Activated T-helper 1 cell treated with anti-CD3 and anti-CD28 coated beads, Interleukin-12 subunit alpha, Interleukin-12 subunit beta, Interleukin-2, Interleukin-4 antibody, amounts not matched to agents 30 ng/mL and 10 ng/mL and 1 ng/mL, durations not matched to agents 14 hours and 24 hours and 36 hours (primary cell): ENCODE data around the gene BIRC5. TPM values are rescaled to one million over a fixed set of nuclear protein-coding genes. Genes with fewer than 3 reads are reported as not detected.
A peak's percentile ranks its signal among the peaks of the same experiment; 100 is the strongest.

Experiments
- DNase-seq: peaks from one replicate; pipeline ENCODE4 v3.0.0; 2021; ENCODE audit warnings: low spot score
- H3K27ac Mint-ChIP-seq: one replicate; pipeline ENCODE4 v1.8.0; 2021; ENCODE audit warnings: mild to moderate bottlenecking, mixed read lengths
- H3K27me3 Mint-ChIP-seq: one replicate; pipeline ENCODE4 v1.8.0; 2022; ENCODE audit warnings: mild to moderate bottlenecking, moderate library complexity, mixed read lengths; ENCODE audit not compliant: insufficient read depth
- H3K36me3 Mint-ChIP-seq: one replicate; pipeline ENCODE4 v1.8.0; 2021; ENCODE audit warnings: low read depth, mixed read lengths
- H3K4me1 Mint-ChIP-seq: one replicate; pipeline ENCODE4 v1.8.0; 2021; ENCODE audit warnings: low read depth, mixed read lengths
- H3K4me3 Mint-ChIP-seq: one replicate; pipeline ENCODE4 v1.8.0; 2021; ENCODE audit warnings: mild to moderate bottlenecking, moderate library complexity, mixed read lengths
- H3K9me3 Mint-ChIP-seq: one replicate; pipeline ENCODE4 v1.8.0; 2021; ENCODE audit warnings: mixed read lengths
- intact Hi-C: fragments of 100-400 bp; cut with micrococcal nuclease; formaldehyde crosslinking; loops from one replicate; pipeline ENCODE4 v1.15.1; 2024
- total RNA-seq: library from RNA; stranded (reverse); gene quantifications from 2 replicates; pipeline ENCODE4 v1.2.3, GENCODE V29; 2022

Gene BIRC5
- total RNA-seq, 1 donor from 2014 or later = 39.6 TPM

- Mint-ChIP-seq H3K36me3 (no peaks in the 10 kb centered on the region), H3K27ac (peak overlapping the region; percentile 94), H3K4me3 (no peak overlapping the region), H3K9me3 (no peaks in the 10 kb centered on the region), H3K27me3 (no peaks in the 10 kb centered on the region), H3K4me1 (peaks cover 45% of the 10 kb centered on the region)
- DNase-seq = no peak
- intact Hi-C loops = no loop called here
These were observed 49.8 kb downstream of the BIRC5 start for GRCh38 chr17:78263736-78264340.

- Mint-ChIP-seq H3K27me3 (no peaks in the 10 kb centered on the region), H3K9me3 (no peaks in the 10 kb centered on the region), H3K27ac (peak overlapping the region; percentile 83), H3K36me3 (no peaks in the 10 kb centered on the region), H3K4me3 (peak overlapping the region; percentile 29), H3K4me1 (peaks cover 40% of the 10 kb centered on the region)
- intact Hi-C loops = no loop called here
- DNase-seq = no peak
These were observed 50.5 kb downstream of the BIRC5 start for GRCh38 chr17:78264590-78264989.

GRCh38 chr17:78265121-78265520 lies 51.1 kb downstream of the BIRC5 start:
- Mint-ChIP-seq H3K27me3 (no peaks in the 10 kb centered on the region), H3K9me3 (no peaks in the 10 kb centered on the region), H3K36me3 (no peaks in the 10 kb centered on the region), H3K4me1 (peaks cover 35% of the 10 kb centered on the region), H3K4me3 (no peak overlapping the region), H3K27ac (peak overlapping the region; percentile 29)
- no peak for DNase-seq
- intact Hi-C loops = no loop called here

DNA sequence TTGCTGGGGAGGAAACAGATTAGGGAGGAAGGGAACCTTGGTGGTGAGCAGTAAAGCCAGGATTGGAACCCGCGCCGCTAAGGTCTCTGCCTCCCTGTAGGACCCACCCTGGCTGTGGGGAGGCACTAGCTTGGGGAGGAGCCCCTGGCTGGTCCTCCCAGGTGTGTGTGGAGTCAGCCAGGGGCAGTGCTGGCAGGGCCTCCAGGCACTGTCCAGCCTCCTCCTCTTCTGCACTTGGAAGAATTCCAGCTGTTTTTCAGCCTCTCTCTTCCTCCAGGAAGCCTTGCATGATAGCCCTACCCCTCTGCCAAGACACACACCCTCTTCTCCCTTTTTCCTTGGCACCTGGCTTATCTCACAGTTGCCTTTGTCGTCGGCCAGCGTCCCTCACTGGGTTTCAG lies 52.2 kb downstream of the BIRC5 start:
- peaks cover 40% of the 10 kb centered on the region for H3K4me1 Mint-ChIP-seq

GRCh38 chr17:78266771-78267170 lies 52.7 kb downstream of the BIRC5 start:
- no peaks in the 10 kb centered on the region for H3K9me3 Mint-ChIP-seq
- H3K36me3 Mint-ChIP-seq = no peaks in the 10 kb centered on the region
- no peaks in the 10 kb centered on the region for H3K27me3 Mint-ChIP-seq
- intact Hi-C loops = no loop called here
- peaks cover 41% of the 10 kb centered on the region for H3K4me1 Mint-ChIP-seq
- H3K4me3 Mint-ChIP-seq = no peak overlapping the region
- peak overlapping the region; percentile 26 for H3K27ac Mint-ChIP-seq
- DNase-seq = no peak

More for the DNA sequence above, 52.2 kb downstream of the BIRC5 start:
- DNase-seq = no peak
- H3K4me3 Mint-ChIP-seq = no peak overlapping the region
- H3K9me3 Mint-ChIP-seq = no peaks in the 10 kb centered on the region
- no peaks in the 10 kb centered on the region for H3K27me3 Mint-ChIP-seq
- H3K27ac Mint-ChIP-seq = peak overlapping the region; percentile 61
- intact Hi-C loops = no loop called here
- H3K36me3 Mint-ChIP-seq = no peaks in the 10 kb centered on the region

- intact Hi-C loops = no loop called here
- no peaks in the 10 kb centered on the region for H3K36me3 Mint-ChIP-seq
- peaks cover 41% of the 10 kb centered on the region for H3K4me1 Mint-ChIP-seq
- peaks cover 3% of the 10 kb centered on the region for H3K27me3 Mint-ChIP-seq
- H3K9me3 Mint-ChIP-seq = no peaks in the 10 kb centered on the region
- H3K4me3 Mint-ChIP-seq = no peak overlapping the region
- H3K27ac Mint-ChIP-seq = no peak overlapping the region
- no peak for DNase-seq
These were observed 53.4 kb downstream of the BIRC5 start for GRCh38 chr17:78267253-78268073.

DNA sequence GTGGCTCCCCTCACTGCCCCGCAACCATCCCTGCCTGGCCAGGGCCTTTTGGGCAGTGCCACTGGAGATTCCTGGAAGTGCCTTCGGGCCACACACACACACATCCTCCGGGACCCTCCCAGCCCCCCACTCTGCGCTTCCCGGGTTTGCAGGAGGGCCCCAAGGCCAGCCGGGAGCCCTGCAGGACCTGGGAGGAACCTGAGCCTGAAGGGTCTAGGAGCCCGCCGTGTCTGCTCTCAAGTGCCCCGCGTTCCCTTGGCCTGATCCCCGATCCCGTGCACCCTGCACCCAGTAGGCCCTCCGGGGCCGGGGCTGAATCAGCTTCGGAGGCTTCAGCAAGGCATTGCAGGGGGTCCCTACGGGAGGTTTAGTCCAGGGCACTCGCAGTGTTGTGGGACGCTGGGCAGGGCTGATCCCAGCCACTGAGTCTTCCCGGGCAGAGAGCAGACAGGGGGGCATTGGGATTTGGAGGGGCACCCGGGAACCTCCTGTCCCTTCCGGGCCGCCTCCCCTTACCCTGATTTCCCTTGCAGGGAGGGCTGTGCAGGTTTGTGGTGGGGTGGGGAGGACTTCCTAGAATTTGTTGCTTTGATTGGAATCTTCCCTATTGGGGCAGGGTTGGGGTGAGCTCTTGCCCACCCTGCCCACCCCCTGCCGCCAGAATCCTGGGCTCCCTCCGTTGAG lies 54.3 kb downstream of the BIRC5 start:
- H3K27ac Mint-ChIP-seq = no peak overlapping the region
- H3K4me3 Mint-ChIP-seq = no peak overlapping the region
- intact Hi-C loops = no loop called here
- H3K27me3 Mint-ChIP-seq = peaks cover 3% of the 10 kb centered on the region
- H3K4me1 Mint-ChIP-seq = peaks cover 40% of the 10 kb centered on the region
- no peaks in the 10 kb centered on the region for H3K36me3 Mint-ChIP-seq
- DNase-seq = no peak
- no peaks in the 10 kb centered on the region for H3K9me3 Mint-ChIP-seq

DNA sequence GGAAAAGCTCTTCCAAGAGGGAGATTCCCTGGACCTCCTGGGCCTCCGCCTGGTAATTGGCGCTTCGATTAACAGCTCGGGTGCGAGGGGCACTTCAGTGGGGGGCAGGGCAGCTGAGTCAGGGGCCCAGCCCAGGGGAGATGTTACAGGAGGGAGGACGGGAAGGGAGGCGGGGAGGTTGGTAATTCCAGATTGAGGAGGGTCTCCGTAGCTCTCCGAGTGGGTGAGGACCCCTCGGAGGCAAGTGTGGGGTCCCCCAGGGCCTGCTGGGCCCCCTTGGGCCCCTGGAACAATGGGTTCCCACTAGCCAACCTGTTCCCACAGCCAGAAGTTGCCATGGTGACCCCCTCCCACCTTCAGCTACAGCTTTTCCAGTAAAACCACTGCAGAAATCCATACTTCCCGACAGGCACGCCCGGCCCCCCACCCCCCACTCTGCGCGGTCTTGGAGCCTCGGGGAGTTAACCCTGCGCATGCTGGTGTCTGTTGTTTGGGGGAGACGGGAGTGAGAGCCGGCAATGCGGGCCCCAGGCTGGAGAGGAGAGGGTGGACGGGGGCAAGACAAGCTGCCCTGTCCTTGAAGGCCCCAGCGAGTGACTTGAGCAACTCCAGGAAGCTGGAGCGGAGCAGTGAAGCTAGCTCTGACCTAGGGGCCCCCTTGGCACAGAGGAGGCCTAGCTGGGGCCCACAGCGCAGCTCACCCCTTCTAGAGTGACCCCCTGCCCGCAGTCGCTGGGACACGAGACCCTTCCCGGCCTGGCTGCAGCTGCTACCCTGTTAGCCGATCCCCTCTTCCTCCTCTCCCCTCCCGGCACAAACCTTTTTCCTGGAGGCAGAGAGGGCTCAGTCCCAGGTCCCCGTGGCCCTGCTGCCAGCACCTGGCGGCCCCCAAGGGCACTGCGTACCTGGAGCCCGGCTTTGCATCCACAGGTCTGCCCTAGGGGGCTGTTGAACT lies 55.2 kb downstream of the BIRC5 start:
- Mint-ChIP-seq H3K27ac (no peak overlapping the region), H3K4me1 (peaks cover 36% of the 10 kb centered on the region), H3K27me3 (peaks cover 3% of the 10 kb centered on the region), H3K9me3 (peaks cover 5% of the 10 kb centered on the region), H3K4me3 (no peak overlapping the region), H3K36me3 (peaks cover 3% of the 10 kb centered on the region)
- DNase-seq = no peak
- intact Hi-C loops = no loop called here

DNA sequence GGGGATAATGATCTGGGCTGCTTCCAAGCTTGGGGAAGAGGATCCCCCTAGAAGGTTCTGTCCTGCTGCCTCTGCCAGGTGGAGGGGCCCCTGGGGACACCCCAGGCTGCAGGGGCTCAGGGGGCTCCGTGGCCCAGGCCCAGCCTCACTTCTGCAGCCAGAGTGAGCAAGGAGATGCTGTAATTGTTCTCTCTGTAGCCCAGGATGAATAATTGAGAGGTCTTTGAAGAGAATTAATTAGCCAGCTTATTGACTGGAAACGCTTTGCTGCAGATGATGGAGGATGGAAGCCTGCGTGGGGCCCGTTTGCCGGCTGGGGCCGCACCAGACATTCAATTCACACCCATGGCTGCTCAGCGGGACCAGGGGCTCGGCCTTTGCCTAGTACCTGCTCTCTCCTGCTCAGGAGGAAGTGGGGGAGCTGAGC lies 55.9 kb downstream of the BIRC5 start:
- H3K9me3 Mint-ChIP-seq = peaks cover 5% of the 10 kb centered on the region
- peaks cover 30% of the 10 kb centered on the region for H3K4me1 Mint-ChIP-seq
- intact Hi-C loops = no loop called here
- no peak overlapping the region for H3K27ac Mint-ChIP-seq
- no peak for DNase-seq
- no peak overlapping the region for H3K4me3 Mint-ChIP-seq
- H3K27me3 Mint-ChIP-seq = peaks cover 3% of the 10 kb centered on the region
- H3K36me3 Mint-ChIP-seq = peaks cover 3% of the 10 kb centered on the region

GRCh38 chr17:78271419-78272170 lies 57.5 kb downstream of the BIRC5 start:
- Mint-ChIP-seq H3K9me3 (peaks cover 5% of the 10 kb centered on the region), H3K4me3 (no peak overlapping the region), H3K27ac (no peak overlapping the region), H3K27me3 (peaks cover 3% of the 10 kb centered on the region), H3K36me3 (peaks cover 3% of the 10 kb centered on the region), H3K4me1 (peaks cover 37% of the 10 kb centered on the region)
- intact Hi-C loops = loop anchor here (2.0 kb wide), 1 partner anchor 13 kb away; no protein-coding TSS in a partner anchor
- no peak for DNase-seq

DNA sequence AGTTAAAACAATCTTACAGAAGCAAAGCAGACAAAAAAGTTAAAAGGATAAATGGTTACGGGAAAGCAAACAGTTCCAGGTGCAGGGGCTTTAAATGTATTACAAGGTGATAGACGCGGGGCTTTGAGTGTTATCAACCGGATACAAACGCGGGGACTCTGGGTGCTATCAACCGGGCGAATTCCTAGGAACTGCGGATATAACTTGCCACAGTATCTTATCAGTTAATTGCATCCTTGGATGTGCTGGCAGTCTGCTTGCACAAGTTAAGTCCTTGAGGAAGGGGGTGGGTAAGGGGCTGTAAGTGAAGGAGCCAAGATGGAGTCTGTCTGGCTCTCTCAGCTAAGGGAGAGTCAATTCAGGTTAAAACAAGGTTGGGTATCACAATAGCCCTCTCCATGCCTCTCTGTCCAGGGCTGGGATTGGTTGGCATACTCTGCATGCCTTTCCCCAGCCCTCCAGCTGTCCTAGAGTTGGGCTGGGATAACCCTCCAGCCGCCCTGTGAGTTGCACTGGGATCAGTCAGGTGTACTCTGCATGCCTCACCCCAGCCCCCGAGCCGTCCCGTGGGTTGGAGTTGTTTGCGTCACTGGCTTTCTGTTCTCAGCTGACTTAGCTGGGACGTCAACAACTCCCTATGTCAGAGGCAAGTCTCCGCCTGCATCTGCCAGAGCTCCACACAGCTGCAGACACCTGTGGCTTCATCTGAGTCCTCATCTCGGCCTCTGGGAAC lies 58.3 kb downstream of the BIRC5 start:
- Mint-ChIP-seq H3K27me3 (peaks cover 3% of the 10 kb centered on the region), H3K9me3 (peaks cover 5% of the 10 kb centered on the region), H3K4me1 (peaks cover 37% of the 10 kb centered on the region), H3K4me3 (no peak overlapping the region), H3K36me3 (peaks cover 3% of the 10 kb centered on the region), H3K27ac (peak overlapping the region; percentile 48)
- peak; percentile 50 for DNase-seq
- intact Hi-C loops = loop anchor here (2.0 kb wide), 1 partner anchor 14 kb away; no protein-coding TSS in a partner anchor
